ENCODE data around the gene NELFCD.
"Not testable (repeated sequence)": the region's sequence is repeated elsewhere in the genome, so short reads cannot be mapped to it uniquely, and the experiment has no call there.

NELFCD gene

GRCh38 chr20:58973179-58973578, 7.9 kb upstream of the NELFCD start:
- DNase-seq (ENCODE audit: low read depth): no peak

- no peak for DNase-seq (ENCODE audit: low read depth)
Observed at GRCh38 chr20:58973866-58974265, 7.2 kb upstream of the NELFCD start.

DNA sequence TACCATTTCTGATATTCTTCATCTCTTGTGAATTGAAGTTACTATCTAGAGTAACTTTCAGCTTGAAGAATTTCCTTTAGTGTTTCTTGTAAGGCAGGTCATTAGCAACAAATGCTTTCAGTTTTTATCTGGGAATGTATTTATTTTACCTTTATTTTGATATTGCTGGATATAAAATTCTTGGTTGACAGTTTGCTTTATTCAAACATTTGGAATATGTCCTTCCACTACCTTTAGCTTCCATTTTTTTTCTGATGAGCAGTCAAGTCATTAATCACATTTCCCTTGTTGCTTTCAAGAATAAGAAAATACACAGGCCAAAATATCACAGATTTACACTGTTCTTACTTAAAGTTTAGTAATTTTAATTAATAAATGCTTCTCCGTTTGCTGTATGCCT, 5.7 kb upstream of the NELFCD start:
- DNase-seq (ENCODE audit: low read depth): no peak

DNA sequence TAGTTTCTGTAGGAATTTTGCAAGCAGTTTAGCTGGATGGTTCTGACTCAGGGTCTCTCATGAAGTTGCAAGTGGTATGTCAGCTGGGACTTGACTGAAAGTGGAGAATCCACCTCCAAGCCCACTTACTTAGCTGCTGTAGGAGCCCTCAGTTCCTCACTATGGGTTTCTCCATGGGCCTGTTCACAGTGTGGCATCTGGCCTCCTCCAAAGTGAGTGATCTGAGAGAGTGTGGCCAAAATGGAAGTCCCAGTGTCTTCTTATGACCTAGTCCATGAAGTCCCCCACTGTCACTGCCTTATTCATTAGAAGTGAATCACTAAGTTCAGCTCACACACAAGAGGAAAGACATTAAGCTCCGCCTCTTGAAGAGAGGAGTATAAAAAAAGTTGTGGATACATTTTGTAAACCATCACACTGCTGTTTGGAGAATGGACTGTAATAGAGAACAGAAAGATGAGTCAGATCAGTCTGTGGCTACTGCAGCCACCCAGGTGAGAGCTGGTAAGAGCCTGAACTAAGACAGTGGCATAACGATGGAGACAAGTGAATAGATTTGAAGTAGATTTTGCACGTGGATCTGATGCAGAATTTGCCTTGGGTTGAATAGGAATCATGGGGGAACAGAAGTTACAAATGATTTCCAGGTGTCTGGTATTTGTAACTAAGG, 4.9 kb upstream of the NELFCD start:
- no peak for DNase-seq (ENCODE audit: low read depth)

- DNase-seq (ENCODE audit: low read depth): no peak
Observed at GRCh38 chr20:58978351-58979190, 2.5 kb upstream of the NELFCD start.

- DNase-seq (ENCODE audit: low read depth): no peak
Observed at GRCh38 chr20:58981628-58982364, 740 bp downstream of the NELFCD start.

DNA sequence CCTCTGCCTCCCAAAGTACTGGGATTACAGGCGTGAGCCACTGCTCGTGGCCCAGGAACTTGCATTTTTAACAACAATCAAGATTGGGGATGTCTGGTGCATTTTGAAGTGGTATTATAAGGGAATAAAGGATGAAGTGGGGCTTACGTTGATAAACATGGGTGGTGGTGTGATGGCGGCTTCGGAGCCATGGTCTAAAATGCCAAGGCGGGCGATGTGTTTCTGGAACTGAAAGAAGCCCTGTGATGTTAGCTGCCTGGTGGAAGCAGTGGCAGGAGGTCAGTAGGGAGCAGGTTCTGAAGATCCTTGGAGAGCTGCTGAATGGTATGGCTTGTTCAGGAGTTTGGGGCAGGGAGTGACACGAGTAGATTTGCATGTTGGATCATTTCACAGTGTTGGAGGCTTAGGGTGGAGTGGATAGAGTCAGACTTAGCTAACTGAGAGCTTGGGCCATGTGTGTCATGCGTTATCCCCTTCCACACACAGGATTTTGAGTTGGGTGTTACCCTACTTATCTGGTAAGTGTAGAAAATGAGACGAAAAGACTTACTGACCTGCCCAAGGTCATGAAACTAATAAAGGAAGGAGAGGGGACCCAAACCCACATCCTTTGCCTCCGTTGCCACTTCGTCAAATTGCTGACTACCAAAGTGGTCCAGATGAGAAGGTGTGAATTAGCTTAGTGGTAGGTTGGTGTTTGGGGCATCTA, 1.5 kb downstream of the NELFCD start:
- DNase-seq (ENCODE audit: low read depth): no peak

DNA sequence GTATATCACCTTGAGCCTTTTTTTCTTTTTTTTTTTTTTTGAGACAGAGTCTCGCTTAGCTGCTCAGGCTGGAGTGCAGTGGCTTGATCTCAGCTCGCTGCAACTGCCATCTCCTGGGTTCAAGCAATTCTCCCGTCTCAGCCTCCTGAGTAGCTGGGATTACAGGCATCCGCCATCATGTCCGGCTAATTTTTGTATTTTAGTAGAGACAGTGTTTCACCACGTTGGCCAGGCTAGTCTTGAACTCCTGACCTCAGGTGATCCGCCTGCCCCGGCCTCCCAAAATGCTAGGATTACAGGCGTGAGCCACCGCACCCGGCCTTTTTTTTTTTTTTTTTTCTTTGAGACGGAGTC, 2.0 kb downstream of the NELFCD start:
- DNase-seq (ENCODE audit: low read depth): not testable (repeated sequence)

GRCh38 chr20:58984691-58985090, 3.6 kb downstream of the NELFCD start:
- no peak for DNase-seq (ENCODE audit: low read depth)

GRCh38 chr20:58985656-58986055, 4.6 kb downstream of the NELFCD start:
- DNase-seq (ENCODE audit: low read depth): no peak

DNA sequence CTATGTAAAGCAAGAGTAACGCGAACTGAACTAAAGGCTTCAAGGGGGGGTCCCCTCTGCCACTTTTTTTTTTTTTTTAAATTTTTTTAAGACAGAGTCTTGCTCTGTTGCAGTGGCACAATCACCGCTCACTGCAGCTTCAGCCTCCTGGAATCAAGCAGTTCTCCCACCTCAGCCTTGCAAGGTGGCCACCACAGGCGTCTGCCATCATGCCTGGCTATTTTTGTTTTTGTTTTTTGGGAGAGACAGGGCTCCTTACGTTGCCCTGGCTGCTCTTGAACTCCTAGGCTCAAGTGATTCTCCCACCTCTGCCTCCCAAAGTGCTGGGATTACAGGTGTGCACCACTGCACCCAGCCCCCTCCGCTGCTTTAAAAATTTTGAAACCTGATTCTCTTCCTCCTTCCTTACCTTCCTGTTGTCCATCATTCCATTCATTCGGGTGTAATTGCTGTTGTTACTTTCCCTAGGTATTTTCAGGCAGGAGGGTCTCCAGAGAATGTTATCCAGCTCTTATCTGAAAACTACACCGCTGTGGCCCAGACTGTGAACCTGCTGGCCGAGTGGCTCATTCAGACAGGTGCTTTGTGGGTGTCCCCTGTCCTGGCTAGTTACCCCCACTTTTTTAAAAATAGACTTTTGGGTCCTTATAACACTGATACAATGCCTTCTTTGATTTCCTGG, 5.4 kb downstream of the NELFCD start:
- DNase-seq (ENCODE audit: low read depth): no peak

DNA sequence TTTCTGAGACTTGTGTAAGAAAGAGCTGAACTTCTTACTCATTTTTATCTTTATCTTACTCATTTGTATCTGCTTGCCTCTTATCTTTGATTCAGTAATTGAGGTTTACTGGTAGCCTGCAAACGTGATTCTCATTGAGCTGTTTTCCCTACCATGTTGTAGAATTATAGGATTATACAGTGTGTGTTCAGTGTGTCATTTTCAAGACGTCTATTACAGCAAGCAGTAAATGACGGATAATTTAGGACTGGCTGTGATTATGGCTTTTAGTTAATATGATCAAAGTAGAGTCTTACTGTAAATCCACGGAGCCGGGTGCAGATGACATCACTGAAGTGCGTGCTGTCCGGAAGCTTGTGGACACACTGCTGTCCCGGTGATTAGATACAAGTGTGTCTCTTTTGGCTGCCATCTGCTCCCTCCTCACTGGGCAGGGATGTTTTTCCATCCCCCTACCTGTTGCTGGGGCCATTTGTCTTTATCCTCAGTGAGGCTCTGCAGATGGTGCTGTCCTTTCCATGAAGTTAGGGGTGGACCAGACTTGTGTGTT, 6.0 kb downstream of the NELFCD start:
- no peak for DNase-seq (ENCODE audit: low read depth)

- no peak for DNase-seq (ENCODE audit: low read depth)
Observed at GRCh38 chr20:58987790-58988564, 6.9 kb downstream of the NELFCD start.

GRCh38 chr20:58988565-58988882, 7.5 kb downstream of the NELFCD start:
- no peak for DNase-seq (ENCODE audit: low read depth)

GRCh38 chr20:58989196-58989595, 8.1 kb downstream of the NELFCD start:
- no peak for DNase-seq (ENCODE audit: low read depth)

- DNase-seq (ENCODE audit: low read depth): no peak
Observed at GRCh38 chr20:58990651-58991445, 9.8 kb downstream of the NELFCD start.

DNA sequence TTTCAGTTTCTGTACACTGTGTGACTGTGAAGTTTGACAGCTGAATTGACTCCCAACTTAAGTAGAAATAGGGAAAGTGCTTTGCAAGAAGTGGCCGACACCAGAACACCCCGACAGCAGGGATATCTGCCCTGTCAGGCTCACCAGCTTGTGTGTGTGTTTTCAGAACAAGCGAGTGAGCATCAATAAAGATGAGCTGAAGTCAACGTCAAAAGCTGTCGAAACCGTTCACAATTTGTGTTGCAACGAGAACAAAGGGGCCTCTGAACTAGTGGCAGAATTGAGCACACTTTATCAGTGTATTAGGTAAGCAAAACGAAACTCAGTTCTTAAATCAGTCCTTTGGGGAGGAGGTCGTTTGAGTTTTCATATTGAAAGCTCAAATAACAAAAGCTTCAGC, 10.7 kb downstream of the NELFCD start:
- DNase-seq (ENCODE audit: low read depth): no peak

GRCh38 chr20:58992911-58993310, 11.9 kb downstream of the NELFCD start:
- no peak for DNase-seq (ENCODE audit: low read depth)

- no peak for DNase-seq (ENCODE audit: low read depth)
Observed at GRCh38 chr20:58993332-58994248, 12.5 kb downstream of the NELFCD start.
